ENCODE measurements around the gene SLC1A7.

Gene SLC1A7

GRCh38 chr1:53088616-53089300 lies 53.7 kb downstream of the SLC1A7 start:
- no peak for DNase-seq

GRCh38 chr1:53087332-53088285 lies 54.8 kb downstream of the SLC1A7 start:
- no peak for DNase-seq

GRCh38 chr1:53086491-53087070 lies 55.9 kb downstream of the SLC1A7 start:
- DNase-seq = no peak

GRCh38 chr1:53085405-53085804 lies 57.0 kb downstream of the SLC1A7 start:
- no peak for DNase-seq

GRCh38 chr1:53084589-53084971 lies 57.9 kb downstream of the SLC1A7 start:
- DNase-seq = no peak

- DNase-seq = no peak
Measured at GRCh38 chr1:53083636-53084588, 58.5 kb downstream of the SLC1A7 start.

- DNase-seq = no peak
Measured at GRCh38 chr1:53082826-53083455, 59.5 kb downstream of the SLC1A7 start.

GRCh38 chr1:53081384-53082066 lies 60.9 kb downstream of the SLC1A7 start:
- no peak for DNase-seq

- no peak for DNase-seq
Measured at GRCh38 chr1:53080769-53081168, 61.7 kb downstream of the SLC1A7 start.

- no peak for DNase-seq
Measured at GRCh38 chr1:53080041-53080440, 62.4 kb downstream of the SLC1A7 start.

- no peak for DNase-seq
Measured at GRCh38 chr1:53079251-53079650, 63.2 kb downstream of the SLC1A7 start.

GRCh38 chr1:53078333-53079101 lies 63.9 kb downstream of the SLC1A7 start:
- no peak for DNase-seq

- DNase-seq = no peak
Measured at GRCh38 chr1:53077599-53077965, 64.9 kb downstream of the SLC1A7 start.

GRCh38 chr1:53076721-53077598 lies 65.5 kb downstream of the SLC1A7 start:
- DNase-seq = no peak

GRCh38 chr1:53076165-53076564 lies 66.3 kb downstream of the SLC1A7 start:
- no peak for DNase-seq

GRCh38 chr1:53075761-53076163 lies 66.7 kb downstream of the SLC1A7 start:
- no peak for DNase-seq

- DNase-seq = no peak
Measured at GRCh38 chr1:53075206-53075605, 67.2 kb downstream of the SLC1A7 start.

- DNase-seq = no peak
Measured at GRCh38 chr1:53074313-53075154, 67.9 kb downstream of the SLC1A7 start.

GRCh38 chr1:53073868-53074311 lies 68.5 kb downstream of the SLC1A7 start:
- no peak for DNase-seq
